WERI-Rb-1 (cell line): ENCODE data around the gene PGLYRP2.

Experiments
- DNase-seq: peaks from one replicate; pipeline ENCODE4 v3.0.0-alpha.2; 2020
- H3K27ac ChIP-seq: fragments of 250-450 bp; sonication (Bioruptor Pico); 2 replicates; pipeline ENCODE4 v1.5.1; 2020; ENCODE audit warnings: mild to moderate bottlenecking, moderate library complexity
- H3K27me3 ChIP-seq: fragments of 250-450 bp; sonication (Bioruptor Pico); 2 replicates; pipeline ENCODE4 v1.5.1; 2021; ENCODE audit warnings: mild to moderate bottlenecking, low read depth, moderate library complexity; ENCODE audit not compliant: insufficient read depth, severe bottlenecking
- H3K36me3 ChIP-seq: fragments of 250-450 bp; sonication (Bioruptor Pico); 2 replicates; pipeline ENCODE4 v1.5.1; 2020; ENCODE audit warnings: mild to moderate bottlenecking, moderate library complexity
- H3K4me3 ChIP-seq: 2 replicates; pipeline ENCODE4 v1.5.1; 2011; ENCODE audit warnings: low read depth, mild to moderate bottlenecking, control low read depth, low read length
- H3K9me3 ChIP-seq: fragments of 250-450 bp; sonication (Bioruptor Pico); 2 replicates; pipeline ENCODE4 v1.5.1; 2021; ENCODE audit warnings: mild to moderate bottlenecking, moderate library complexity; ENCODE audit not compliant: severe bottlenecking
- CTCF ChIP-seq: IDR thresholded peaks from 2 replicates; pipeline ENCODE4 v1.5.1; 2011; ENCODE audit warnings: low read depth, mild to moderate bottlenecking, control low read depth, inconsistent platforms, low read length

The PGLYRP2 gene

GRCh38 chr19:15436012-15436825, 43.1 kb downstream of the PGLYRP2 start:
- no peaks in the 10 kb centered on the region for H3K27me3 ChIP-seq
- H3K4me3 ChIP-seq, result no peak overlapping the region
- H3K9me3 ChIP-seq, result no peaks in the 10 kb centered on the region
- no peak for TF ChIP-seq CTCF
- no peak overlapping the region for H3K27ac ChIP-seq
- no peak for DNase-seq
- H3K36me3 ChIP-seq, result peaks cover 4% of the 10 kb centered on the region; the same call in 1 of the 2 replicates

- Histone ChIP-seq H3K4me3 (peak overlapping the region; percentile 94), H3K9me3 (no peaks in the 10 kb centered on the region), H3K36me3 (peaks cover 31% of the 10 kb centered on the region), H3K27me3 (no peaks in the 10 kb centered on the region), H3K27ac (peak overlapping the region; percentile 80)
- no peak for DNase-seq
- TF ChIP-seq CTCF, result no peak
Measured at GRCh38 chr19:15433519-15434069, 45.7 kb downstream of the PGLYRP2 start.

GRCh38 chr19:15432629-15433518, 46.4 kb downstream of the PGLYRP2 start:
- no peaks in the 10 kb centered on the region for H3K27me3 ChIP-seq
- TF ChIP-seq CTCF, result no peak
- peak; percentile 91 for DNase-seq
- no peaks in the 10 kb centered on the region for H3K9me3 ChIP-seq
- H3K4me3 ChIP-seq, result peak overlapping the region; percentile 94
- peak overlapping the region; percentile 80 for H3K27ac ChIP-seq
- H3K36me3 ChIP-seq, result peaks cover 36% of the 10 kb centered on the region

- H3K4me3 ChIP-seq, result peak overlapping the region; percentile 83
- no peaks in the 10 kb centered on the region for H3K9me3 ChIP-seq
- TF ChIP-seq CTCF, result no peak
- no peak for DNase-seq
- H3K27me3 ChIP-seq, result no peaks in the 10 kb centered on the region
- H3K36me3 ChIP-seq, result peaks cover 44% of the 10 kb centered on the region
- H3K27ac ChIP-seq, result peak overlapping the region; percentile 85
Measured at GRCh38 chr19:15432018-15432494, 47.2 kb downstream of the PGLYRP2 start.

- Histone ChIP-seq H3K27me3 (no peaks in the 10 kb centered on the region), H3K27ac (peak overlapping the region; percentile 85), H3K36me3 (peaks cover 50% of the 10 kb centered on the region), H3K9me3 (no peaks in the 10 kb centered on the region), H3K4me3 (peak overlapping the region; percentile 83)
- DNase-seq, result no peak
- no peak for TF ChIP-seq CTCF
Measured at GRCh38 chr19:15431396-15432017, 47.8 kb downstream of the PGLYRP2 start.
